Measurements from ENCODE around the gene CIITA. TPM values are rescaled to one million over a fixed set of nuclear protein-coding genes. Genes with fewer than 3 reads are reported as not detected.

Gene CIITA
- total RNA-seq, 1 experiment from 2014 or later: not detected

GRCh38 chr16:10846213-10846998 is 30.6 kb upstream of the CIITA start:
- Histone ChIP-seq H2BK12ac (ENCODE audit: insufficient read length, low read depth, low read length) (no peak overlapping the region), H3K9me3 (ENCODE audit: control insufficient read depth, low read depth, low read length) (no peaks in the 10 kb centered on the region), H3K27ac (ENCODE audit: insufficient read length, low read depth, low read length) (no peak overlapping the region), H2BK120ac (ENCODE audit: low read depth, low read length, poor library complexity, severe bottlenecking) (no peak overlapping the region), H2AK5ac (ENCODE audit: insufficient read length, low read length) (no peak overlapping the region), H3K9ac (ENCODE audit: extremely low read depth, insufficient read length, low read length) (no peak overlapping the region), H2BK5ac (ENCODE audit: insufficient read length, low read length) (no peak overlapping the region), H3K18ac (ENCODE audit: insufficient read length, low read depth, low read length) (no peak overlapping the region), H4K20me1 (ENCODE audit: control insufficient read depth, insufficient read depth, insufficient read length) (no peaks in the 10 kb centered on the region), H3K23me2 (ENCODE audit: insufficient read length, low read depth, low read length, poor library complexity, severe bottlenecking) (no peaks in the 10 kb centered on the region), H3K27me3 (ENCODE audit: insufficient read depth, low read length) (no peaks in the 10 kb centered on the region), H3K79me2 (ENCODE audit: insufficient read depth, low read length) (no peaks in the 10 kb centered on the region), H4K5ac (ENCODE audit: insufficient read length, low read depth, low read length) (no peak overlapping the region), H3K4ac (ENCODE audit: low read depth, low read length) (no peak overlapping the region), H2BK15ac (ENCODE audit: low read depth, low read length) (no peak overlapping the region), H3K4me2 (ENCODE audit: insufficient read depth, insufficient read length, low read length) (no peak overlapping the region), H4K8ac (replicated peaks; ENCODE audit: insufficient read length, low read depth, low read length) (no peak overlapping the region), H4K91ac (ENCODE audit: insufficient read length, low read depth, low read length) (no peak overlapping the region), H3K79me1 (ENCODE audit: insufficient read depth, low read depth, low read length, poor library complexity, severe bottlenecking) (no peaks in the 10 kb centered on the region), H3K56ac (ENCODE audit: insufficient read length, low read depth, low read length) (no peak overlapping the region), H3K4me1 (ENCODE audit: insufficient read depth, low read length) (no peaks in the 10 kb centered on the region), H2BK20ac (ENCODE audit: low read depth, low read length, poor library complexity, severe bottlenecking) (no peak overlapping the region), H3T11ph (ENCODE audit: low read length) (no peak overlapping the region), H2AFZ (ENCODE audit: low read length) (no peak overlapping the region), H3K14ac (ENCODE audit: insufficient read depth, low read length) (no peak overlapping the region), H3K23ac (ENCODE audit: insufficient read length, low read depth, low read length) (no peak overlapping the region)
- H3K4me3 Mint-ChIP-seq: no peak overlapping the region
- no peaks in the 10 kb centered on the region for H3K9me3 Mint-ChIP-seq
- H3K36me3 Mint-ChIP-seq (ENCODE audit: insufficient read depth in 1 of 3, low read depth in 3 of 3): no peaks in the 10 kb centered on the region
- no CpG with 5 or more reads among the region's 14 CpGs for whole genome bisulfite sequencing (ENCODE audit: extremely low coverage, insufficient read length, low lambda C conversion rate)
- no peak for DNase-seq
- 0 out of 4 replicates have a peak, but pooled peaks cover 0 to 2% of the 10 kb centered on the region in 2 experiments for H3K4me1 Mint-ChIP-seq
- H3K27me3 Mint-ChIP-seq (ENCODE audit: low read depth): peaks cover 7% of the 10 kb centered on the region
- H3K27ac Mint-ChIP-seq: peak overlapping the region in 1 of 3 experiments; percentile 59; a peak in 1 of 7 replicates
- no peak for TF ChIP-seq CTCF (conservative IDR thresholded peaks at IDR 0.05)
